AG09309 (cell line): ENCODE results near the gene UNC45A.

ENCODE experiments used
- DNase-seq: peaks from one replicate; pipeline ENCODE4 v3.0.0-alpha.2; 2010; ENCODE audit warnings: low read depth
- H3K4me3 ChIP-seq: 2 replicates; pipeline ENCODE4 v1.5.1; 2011; ENCODE audit warnings: mild to moderate bottlenecking, low read depth, low read length, moderate library complexity; ENCODE audit not compliant: control insufficient read depth
- CTCF ChIP-seq: IDR thresholded peaks from 2 replicates; pipeline ENCODE4 v1.5.1; 2011; ENCODE audit warnings: mild to moderate bottlenecking, low read depth, low read length, inconsistent platforms; ENCODE audit not compliant: insufficient read depth, control insufficient read depth; ENCODE audit errors: missing control alignments

The UNC45A gene

GRCh38 chr15:90991587-90992285 lies 56.7 kb downstream of the UNC45A start:
- no peak overlapping the region for H3K4me3 ChIP-seq
- DNase-seq = no peak
- TF ChIP-seq CTCF = no peak

- no peak for TF ChIP-seq CTCF
- H3K4me3 ChIP-seq = peak overlapping the region; percentile 94
- DNase-seq = no peak
Observed at GRCh38 chr15:90994059-90994416, 59.0 kb downstream of the UNC45A start.

- TF ChIP-seq CTCF = no peak
- peak; percentile 85 for DNase-seq
- H3K4me3 ChIP-seq = peak within 1 kb of the TSS; percentile 94
Observed at GRCh38 chr15:90994417-90995311, 59.6 kb downstream of the UNC45A start, which contains the start of gene PRC1. PRC1 (minus strand) TSS chr15:90994535; CDS start chr15:90994417, 118 bp downstream.

GRCh38 chr15:90998737-90999136 lies 63.7 kb downstream of the UNC45A start:
- H3K4me3 ChIP-seq = no peak overlapping the region
- no peak for TF ChIP-seq CTCF
- no peak for DNase-seq

GRCh38 chr15:91001209-91001608 lies 66.1 kb downstream of the UNC45A start:
- no peak for DNase-seq
- no peak for TF ChIP-seq CTCF

More at GRCh38 chr15:91001209-91001608, 66.1 kb downstream of the UNC45A start:
- H3K4me3 ChIP-seq = no peak overlapping the region
